SH-SY5Y (cell line): ENCODE results near the gene MAGEA12.

Experiments
- GATA2 ChIP-seq: IDR thresholded peaks from 2 replicates; pipeline ENCODE4 v1.6.1; 2011; ENCODE audit warnings: mild to moderate bottlenecking, low read depth, low read length
- GATA3 ChIP-seq: IDR thresholded peaks from 2 replicates; pipeline ENCODE4 v1.6.1; 2011; ENCODE audit warnings: low read depth, mild to moderate bottlenecking, low read length, moderate library complexity

DNA sequence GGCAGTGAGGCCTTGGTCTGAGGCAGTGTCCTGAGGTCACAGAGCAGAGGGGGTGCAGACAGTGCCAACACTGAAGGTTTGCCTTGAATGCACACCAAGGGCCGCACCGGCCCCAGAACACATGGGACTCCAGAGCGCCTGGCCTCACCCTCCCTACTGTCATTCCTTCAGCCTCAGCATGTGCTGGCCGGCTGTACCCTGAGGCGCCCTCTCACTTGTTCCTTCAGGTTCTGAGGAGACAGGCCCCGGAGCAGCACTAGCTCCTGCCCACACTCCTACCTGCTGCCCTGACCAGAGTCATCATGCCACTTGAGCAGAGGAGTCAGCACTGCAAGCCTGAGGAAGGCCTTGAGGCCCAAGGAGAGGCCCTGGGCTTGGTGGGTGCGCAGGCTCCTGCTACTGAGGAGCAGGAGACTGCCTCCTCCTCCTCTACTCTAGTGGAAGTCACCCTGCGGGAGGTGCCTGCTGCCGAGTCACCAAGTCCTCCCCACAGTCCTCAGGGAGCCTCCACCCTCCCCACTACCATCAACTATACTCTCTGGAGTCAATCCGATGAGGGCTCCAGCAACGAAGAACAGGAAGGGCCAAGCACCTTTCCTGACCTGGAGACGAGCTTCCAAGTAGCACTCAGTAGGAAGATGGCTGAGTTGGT, 2.4 kb downstream of the MAGEA12 start:
- TF ChIP-seq GATA3: no peak
- no peak for TF ChIP-seq GATA2
